Neural progenitor cell (in vitro differentiated cells): ENCODE results near the gene KIF11.

Source experiments
- CTCF ChIP-seq: fragments of 200-600 bp; sonication (generic); IDR thresholded peaks from 2 replicates; pipeline ENCODE4 v1.5.1; 2017; ENCODE audit warnings: antibody characterized with exemption, mild to moderate bottlenecking
- EZH2 ChIP-seq: fragments of 200-600 bp; sonication (generic); IDR thresholded peaks from 2 replicates; pipeline ENCODE4 v1.6.1; 2017; ENCODE audit warnings: antibody characterized with exemption, mild to moderate bottlenecking, moderate library complexity

- TF ChIP-seq CTCF (no peak), EZH2 (no peak)
Observed at GRCh38 chr10:92604841-92605240, 11.9 kb downstream of the KIF11 start.
